GM19023 (cell line): ENCODE data around the gene P2RY2.
"Not testable (repeated sequence)": the region's sequence is repeated elsewhere in the genome, so short reads cannot be mapped to it uniquely, and the experiment has no call there.

Source experiments
- ATAC-seq: cut with Tn5 transposase; IDR thresholded peaks from one replicate; pipeline ENCODE4 v1.9.1; 2021; ENCODE audit warnings: mild to moderate bottlenecking, moderate library complexity; ENCODE audit not compliant: unreplicated experiment

Gene P2RY2

GRCh38 chr11:73265853-73266645 is 48.0 kb downstream of the P2RY2 start:
- no peak for ATAC-seq

GRCh38 chr11:73266646-73267020 is 48.6 kb downstream of the P2RY2 start:
- no peak for ATAC-seq

GRCh38 chr11:73267122-73267846 is 49.2 kb downstream of the P2RY2 start:
- no peak for ATAC-seq

- ATAC-seq: no peak
Observed at GRCh38 chr11:73267906-73268540, 49.9 kb downstream of the P2RY2 start.

- no peak for ATAC-seq
Observed at GRCh38 chr11:73268671-73269271, 50.7 kb downstream of the P2RY2 start.

- no peak for ATAC-seq
Observed at GRCh38 chr11:73269459-73270015, 51.5 kb downstream of the P2RY2 start.

GRCh38 chr11:73270016-73270854 is 52.2 kb downstream of the P2RY2 start:
- ATAC-seq: no peak

- no peak for ATAC-seq
Observed at GRCh38 chr11:73270855-73271477, 52.9 kb downstream of the P2RY2 start.

- ATAC-seq: not testable (repeated sequence)
Observed at GRCh38 chr11:73271478-73271865, 53.4 kb downstream of the P2RY2 start.

- ATAC-seq: no peak
Observed at GRCh38 chr11:73271936-73272679, 54.0 kb downstream of the P2RY2 start, which contains the start of gene P2RY6. Gene P2RY6, plus strand, starts transcription at chr11:73272338. Its CDS starts 24,181 bp downstream, at chr11:73296519.

- ATAC-seq: no peak
Observed at GRCh38 chr11:73272680-73273038, 54.6 kb downstream of the P2RY2 start.

GRCh38 chr11:73273222-73273895 is 55.3 kb downstream of the P2RY2 start:
- no peak for ATAC-seq

GRCh38 chr11:73274191-73274590 is 56.1 kb downstream of the P2RY2 start:
- ATAC-seq: not testable (repeated sequence)

GRCh38 chr11:73274722-73275380 is 56.8 kb downstream of the P2RY2 start:
- ATAC-seq: no peak

- ATAC-seq: no peak
Observed at GRCh38 chr11:73275381-73275750, 57.3 kb downstream of the P2RY2 start.

GRCh38 chr11:73277467-73277866 is 59.4 kb downstream of the P2RY2 start:
- no peak for ATAC-seq

- ATAC-seq: no peak
Observed at GRCh38 chr11:73280626-73281025, 62.5 kb downstream of the P2RY2 start.

- no peak for ATAC-seq
Observed at GRCh38 chr11:73281201-73281741, 63.2 kb downstream of the P2RY2 start.
